Dendritic cell treated with granulocyte-macrophage colony-stimulating factor and Interleukin-4, amounts not matched to agents 40 ng/mL and 50 ng/mL, for 4 days (primary cell): ENCODE results near the gene RHBDD1.
A peak's percentile ranks its signal among the peaks of the same experiment; 100 is the strongest.

Experiments
- H3K27ac Mint-ChIP-seq: one replicate; pipeline ENCODE4 v1.8.0; 2022; ENCODE audit warnings: mild to moderate bottlenecking, mixed read lengths
- H3K27me3 Mint-ChIP-seq: one replicate; pipeline ENCODE4 v1.8.0; 2022; ENCODE audit warnings: mild to moderate bottlenecking, mixed read lengths
- H3K36me3 Mint-ChIP-seq: one replicate; pipeline ENCODE4 v1.8.0; 2022; ENCODE audit warnings: low read depth, mixed read lengths
- H3K4me1 Mint-ChIP-seq: one replicate; pipeline ENCODE4 v1.8.0; 2022; ENCODE audit warnings: low read depth, mixed read lengths
- H3K4me3 Mint-ChIP-seq: one replicate; pipeline ENCODE4 v1.8.0; 2022; ENCODE audit warnings: mild to moderate bottlenecking, moderate library complexity, mixed read lengths
- H3K9me3 Mint-ChIP-seq: one replicate; pipeline ENCODE4 v1.8.0; 2022; ENCODE audit warnings: mixed read lengths
- intact Hi-C: fragments of 100-400 bp; cut with micrococcal nuclease; formaldehyde crosslinking; loops from one replicate; pipeline ENCODE4 v1.15.0; 2022

Gene RHBDD1, protein sequence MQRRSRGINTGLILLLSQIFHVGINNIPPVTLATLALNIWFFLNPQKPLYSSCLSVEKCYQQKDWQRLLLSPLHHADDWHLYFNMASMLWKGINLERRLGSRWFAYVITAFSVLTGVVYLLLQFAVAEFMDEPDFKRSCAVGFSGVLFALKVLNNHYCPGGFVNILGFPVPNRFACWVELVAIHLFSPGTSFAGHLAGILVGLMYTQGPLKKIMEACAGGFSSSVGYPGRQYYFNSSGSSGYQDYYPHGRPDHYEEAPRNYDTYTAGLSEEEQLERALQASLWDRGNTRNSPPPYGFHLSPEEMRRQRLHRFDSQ

GRCh38 chr2:226835796-226836547, at the start of gene RHBDD1:
Gene RHBDD1 (plus strand): TSS chr2:226836054. CDS start chr2:226864694, 28,640 bp downstream.
- Mint-ChIP-seq H3K36me3 (peaks cover 39% of the 10 kb centered on the region), H3K4me1 (peaks cover 18% of the 10 kb centered on the region), H3K9me3 (no peaks in the 10 kb centered on the region), H3K4me3 (peak within 1 kb of the TSS; percentile 87), H3K27ac (peak within 1 kb of the TSS; percentile 99), H3K27me3 (no peaks in the 10 kb centered on the region)
- intact Hi-C loops, result loop anchor here (5.0 kb wide), 1 partner anchor 44 kb away; no protein-coding TSS in a partner anchor

DNA sequence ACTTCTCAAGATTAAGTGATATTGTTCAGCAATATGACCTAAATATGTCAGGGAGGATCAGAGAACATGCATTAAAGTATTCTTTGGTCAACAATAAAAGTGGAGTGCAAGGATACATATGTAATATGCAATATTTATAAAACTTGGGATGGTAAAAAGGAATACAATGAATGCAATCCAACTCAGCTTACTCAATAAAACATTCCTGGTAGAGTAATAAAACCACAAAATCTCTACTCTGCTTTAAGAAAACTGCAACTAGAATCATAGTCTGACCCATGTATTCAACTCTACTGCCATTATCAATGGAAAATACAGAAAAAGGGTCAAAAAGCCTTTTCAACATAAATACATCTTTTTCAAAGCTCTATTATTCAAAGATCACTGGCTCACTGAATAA, 47.8 kb upstream of the RHBDD1 start:
- no peak overlapping the region for H3K27ac Mint-ChIP-seq

GRCh38 chr2:226788881-226789490, 46.9 kb upstream of the RHBDD1 start:
- H3K9me3 Mint-ChIP-seq, result no peaks in the 10 kb centered on the region
- peaks cover 9% of the 10 kb centered on the region for H3K36me3 Mint-ChIP-seq
- H3K27me3 Mint-ChIP-seq, result peaks cover 24% of the 10 kb centered on the region
- no peak overlapping the region for H3K4me3 Mint-ChIP-seq
- no peak overlapping the region for H3K27ac Mint-ChIP-seq
- intact Hi-C loops, result no loop called here
- H3K4me1 Mint-ChIP-seq, result peaks cover 11% of the 10 kb centered on the region

More for the DNA sequence above, 47.8 kb upstream of the RHBDD1 start:
- Mint-ChIP-seq H3K36me3 (peaks cover 9% of the 10 kb centered on the region), H3K27me3 (peaks cover 26% of the 10 kb centered on the region), H3K4me3 (no peak overlapping the region), H3K9me3 (no peaks in the 10 kb centered on the region), H3K4me1 (peaks cover 11% of the 10 kb centered on the region)
- intact Hi-C loops, result no loop called here

DNA sequence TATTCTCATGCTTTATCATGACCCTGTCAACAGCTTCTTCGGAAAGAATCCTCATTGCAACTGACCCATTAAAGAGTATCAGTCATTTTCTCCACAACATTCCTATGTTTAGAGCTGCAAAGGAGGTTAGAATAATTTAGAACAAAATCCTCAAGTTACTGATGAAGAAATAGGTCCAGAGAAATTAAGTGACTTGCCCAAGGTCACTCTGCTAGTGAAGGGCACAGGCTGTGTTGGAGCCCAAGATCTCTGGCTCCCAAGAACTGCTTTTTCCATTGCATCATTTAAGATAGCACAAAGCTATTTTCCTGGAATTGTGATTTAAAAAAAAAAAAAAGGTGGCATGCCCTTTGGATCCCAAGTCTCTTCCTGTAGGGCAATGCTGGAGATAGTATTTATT, 45.8 kb upstream of the RHBDD1 start:
- intact Hi-C loops, result loop anchor here (5.0 kb wide), 1 partner anchor 47 kb away; the partner anchor contains the start of gene RHBDD1
- Mint-ChIP-seq H3K27me3 (peaks cover 24% of the 10 kb centered on the region), H3K36me3 (peaks cover 9% of the 10 kb centered on the region), H3K9me3 (no peaks in the 10 kb centered on the region), H3K27ac (no peak overlapping the region), H3K4me3 (no peak overlapping the region), H3K4me1 (peaks cover 11% of the 10 kb centered on the region)

- Mint-ChIP-seq H3K27ac (no peak overlapping the region), H3K36me3 (peaks cover 9% of the 10 kb centered on the region), H3K4me3 (no peak overlapping the region), H3K4me1 (peaks cover 11% of the 10 kb centered on the region), H3K9me3 (no peaks in the 10 kb centered on the region), H3K27me3 (peaks cover 26% of the 10 kb centered on the region)
- intact Hi-C loops, result loop anchor here (5.0 kb wide), 1 partner anchor 47 kb away; the partner anchor contains the start of gene RHBDD1
Measured at GRCh38 chr2:226790431-226790830, 45.4 kb upstream of the RHBDD1 start.

DNA sequence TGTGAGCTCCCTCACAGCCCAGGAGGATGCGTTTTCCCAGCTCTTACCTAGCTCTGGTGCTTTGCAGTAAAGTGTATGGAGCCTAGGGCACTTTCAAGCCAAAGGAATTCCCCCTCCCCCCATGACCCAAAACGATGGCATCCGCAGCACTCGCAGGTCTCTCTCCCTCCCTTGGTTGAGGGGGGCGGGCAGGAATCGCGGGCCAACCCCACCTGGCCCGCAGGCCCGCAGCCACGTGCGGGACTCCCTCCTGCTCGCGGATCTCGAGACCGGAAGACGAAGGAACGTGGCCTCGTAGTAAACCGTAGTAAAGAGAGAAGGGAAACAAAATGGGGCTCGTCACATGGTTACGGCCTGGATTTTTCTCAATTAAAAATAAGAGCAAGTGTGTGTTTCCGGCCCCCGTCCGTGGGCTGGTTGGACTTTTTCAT, 44.8 kb upstream of the RHBDD1 start:
- Mint-ChIP-seq H3K4me1 (peaks cover 11% of the 10 kb centered on the region), H3K9me3 (no peaks in the 10 kb centered on the region), H3K27ac (peak overlapping the region; percentile 95), H3K27me3 (peaks cover 31% of the 10 kb centered on the region), H3K36me3 (peaks cover 9% of the 10 kb centered on the region), H3K4me3 (peak overlapping the region; percentile 89)
- intact Hi-C loops, result loop anchor here (5.0 kb wide), 1 partner anchor 46 kb away; the partner anchor contains the start of gene RHBDD1

DNA sequence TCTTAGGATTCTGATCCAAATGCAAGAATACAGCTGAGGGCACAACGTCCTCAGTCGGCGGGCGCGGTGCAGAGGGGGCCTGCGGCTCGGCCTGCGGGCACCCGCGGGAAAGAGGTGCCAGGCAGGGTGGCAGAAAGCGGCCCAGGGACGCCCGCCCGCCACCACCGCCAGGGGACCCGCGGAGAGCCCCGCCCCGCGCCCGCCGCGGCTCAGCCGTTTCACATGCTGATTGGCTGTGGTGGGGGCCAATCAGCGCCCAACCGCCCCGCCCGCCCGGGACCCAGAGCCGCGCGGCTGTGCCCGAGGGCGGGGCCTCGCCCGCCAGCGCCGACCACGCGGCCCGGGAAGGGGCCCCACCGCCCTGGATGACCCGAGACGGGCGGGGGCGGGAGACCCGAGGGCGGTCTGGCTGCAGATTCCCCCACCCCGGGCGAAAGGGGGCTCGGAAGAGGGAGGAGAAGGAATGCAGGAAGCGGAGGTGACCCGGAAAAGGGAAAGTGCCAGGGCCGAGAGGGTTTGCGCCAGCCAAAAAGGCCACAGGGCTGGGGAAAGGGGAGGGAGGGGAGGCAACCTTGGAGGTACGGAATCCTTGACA, 44.3 kb upstream of the RHBDD1 start:
- H3K4me3 Mint-ChIP-seq, result peak overlapping the region; percentile 89
- H3K27me3 Mint-ChIP-seq, result peaks cover 34% of the 10 kb centered on the region
- peak overlapping the region; percentile 95 for H3K27ac Mint-ChIP-seq
- intact Hi-C loops, result loop anchor here (5.0 kb wide), 1 partner anchor 46 kb away; the partner anchor contains the start of gene RHBDD1
- H3K36me3 Mint-ChIP-seq, result peaks cover 9% of the 10 kb centered on the region
- no peaks in the 10 kb centered on the region for H3K9me3 Mint-ChIP-seq
- peaks cover 11% of the 10 kb centered on the region for H3K4me1 Mint-ChIP-seq

DNA sequence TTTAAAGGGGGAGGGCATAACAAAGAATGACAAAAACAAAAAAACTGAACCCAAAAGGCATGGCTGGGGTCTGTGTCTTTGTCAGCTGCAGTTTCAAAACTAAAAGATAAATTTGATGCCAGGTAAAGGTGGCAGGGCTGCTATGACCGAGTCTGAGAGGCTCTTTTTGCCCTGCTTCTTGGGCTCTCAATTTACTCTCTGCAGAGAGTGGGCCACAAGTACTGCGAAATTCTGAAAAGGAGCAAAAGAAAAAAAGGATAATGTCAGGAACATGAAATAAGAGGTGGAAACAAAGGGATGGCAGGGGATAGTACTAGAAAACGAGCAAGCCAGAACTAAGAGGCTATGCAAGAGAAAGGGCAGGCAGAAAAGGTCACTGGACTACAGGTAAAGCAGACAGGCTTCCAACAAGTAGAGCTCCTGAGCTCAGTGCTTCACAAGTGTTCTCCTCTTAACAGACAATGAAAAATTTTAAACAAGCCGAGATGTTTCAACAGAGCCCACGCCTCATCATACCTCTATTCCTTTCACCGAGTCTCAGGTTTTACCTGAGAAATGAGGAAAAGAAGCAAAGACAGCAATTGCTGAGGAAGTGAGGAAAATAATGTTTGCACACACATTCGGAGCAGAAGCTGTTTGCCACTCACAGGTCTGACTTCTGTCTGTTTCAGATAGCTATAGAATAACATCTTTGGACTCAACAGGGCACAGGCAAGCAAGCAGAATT, 43.5 kb upstream of the RHBDD1 start:
- peaks cover 11% of the 10 kb centered on the region for H3K4me1 Mint-ChIP-seq
- peak overlapping the region; percentile 89 for H3K4me3 Mint-ChIP-seq
- H3K27me3 Mint-ChIP-seq, result peaks cover 36% of the 10 kb centered on the region
- no peaks in the 10 kb centered on the region for H3K9me3 Mint-ChIP-seq
- H3K27ac Mint-ChIP-seq, result peak overlapping the region; percentile 95
- peaks cover 9% of the 10 kb centered on the region for H3K36me3 Mint-ChIP-seq
- intact Hi-C loops, result loop anchor here (5.0 kb wide), 1 partner anchor 45 kb away; the partner anchor contains the start of gene RHBDD1

GRCh38 chr2:226793646-226794045, 42.2 kb upstream of the RHBDD1 start:
- Mint-ChIP-seq H3K4me1 (peaks cover 18% of the 10 kb centered on the region), H3K36me3 (peaks cover 9% of the 10 kb centered on the region), H3K9me3 (no peaks in the 10 kb centered on the region), H3K27ac (no peak overlapping the region), H3K27me3 (peaks cover 49% of the 10 kb centered on the region), H3K4me3 (no peak overlapping the region)
- intact Hi-C loops, result loop anchor here (5.0 kb wide), 1 partner anchor 44 kb away; the partner anchor contains the start of gene RHBDD1

DNA sequence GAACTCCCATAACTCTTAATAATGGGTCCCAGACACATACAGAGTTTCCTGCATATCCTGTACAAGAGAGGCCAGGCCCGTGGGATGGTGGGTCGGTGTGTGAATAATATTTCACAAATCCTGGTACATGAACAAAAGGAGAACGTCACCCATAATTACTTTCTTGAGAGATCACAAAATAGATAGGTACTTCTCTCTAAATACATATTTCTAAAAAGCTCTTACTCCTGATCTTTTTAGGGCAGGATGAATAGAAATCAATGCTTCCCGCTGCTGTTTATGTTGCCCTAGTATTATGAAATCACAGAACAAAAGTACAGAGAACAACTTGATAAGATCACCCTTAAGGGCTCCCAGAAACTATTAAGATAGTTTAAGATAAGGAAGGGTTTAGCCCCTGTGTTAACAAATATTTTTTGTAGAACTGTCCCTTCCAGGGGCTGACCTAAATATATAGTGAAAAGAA, 41.6 kb upstream of the RHBDD1 start:
- intact Hi-C loops, result loop anchor here (5.0 kb wide), 1 partner anchor 43 kb away; the partner anchor contains the start of gene RHBDD1
- H3K27me3 Mint-ChIP-seq, result peaks cover 51% of the 10 kb centered on the region
- H3K36me3 Mint-ChIP-seq, result peaks cover 9% of the 10 kb centered on the region
- H3K27ac Mint-ChIP-seq, result no peak overlapping the region
- no peak overlapping the region for H3K4me3 Mint-ChIP-seq
- peaks cover 24% of the 10 kb centered on the region for H3K4me1 Mint-ChIP-seq
- no peaks in the 10 kb centered on the region for H3K9me3 Mint-ChIP-seq

- Mint-ChIP-seq H3K27me3 (peaks cover 53% of the 10 kb centered on the region), H3K4me1 (peaks cover 26% of the 10 kb centered on the region), H3K4me3 (no peak overlapping the region), H3K9me3 (no peaks in the 10 kb centered on the region), H3K27ac (no peak overlapping the region), H3K36me3 (peaks cover 9% of the 10 kb centered on the region)
- intact Hi-C loops, result loop anchor here (5.0 kb wide), 1 partner anchor 43 kb away; the partner anchor contains the start of gene RHBDD1
Measured at GRCh38 chr2:226794751-226795171, 41.1 kb upstream of the RHBDD1 start.

DNA sequence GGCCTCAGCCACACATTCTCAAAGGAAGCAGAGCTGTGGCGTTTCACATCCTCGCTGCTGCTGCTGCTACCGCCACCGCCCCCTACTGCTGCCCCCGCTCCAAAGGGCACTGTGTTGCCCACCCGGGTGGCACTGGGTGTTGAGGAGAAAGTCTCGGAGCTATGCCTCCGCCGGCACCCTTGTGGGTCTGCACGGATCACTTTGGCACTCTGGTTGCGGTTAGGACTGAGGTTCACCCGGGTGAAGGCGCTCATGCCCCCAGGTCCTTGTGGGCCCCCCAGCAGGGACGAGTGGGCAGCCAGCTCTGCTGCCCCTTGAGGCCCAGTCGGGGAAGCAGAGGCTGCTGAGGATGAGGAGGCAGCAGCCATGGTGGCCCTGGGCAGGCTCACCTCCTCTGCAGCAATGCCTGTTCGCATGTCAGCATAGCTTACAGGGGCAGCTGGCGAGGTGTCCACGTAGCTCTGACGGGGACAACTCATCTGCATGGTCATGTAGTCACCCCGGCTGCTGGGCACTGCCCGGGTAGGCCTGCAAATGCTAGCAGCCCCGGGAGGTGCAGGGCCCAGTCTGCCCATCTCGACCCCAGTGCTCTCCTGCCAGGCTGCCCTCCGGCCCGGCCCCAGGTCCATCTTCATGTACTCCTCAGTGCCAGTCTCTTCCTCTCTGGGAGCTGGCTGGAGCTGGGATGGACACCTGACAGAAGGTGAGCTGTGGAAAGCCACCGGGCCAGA, 40.4 kb upstream of the RHBDD1 start:
- H3K27me3 Mint-ChIP-seq, result peaks cover 56% of the 10 kb centered on the region
- H3K27ac Mint-ChIP-seq, result no peak overlapping the region
- no peaks in the 10 kb centered on the region for H3K9me3 Mint-ChIP-seq
- H3K4me3 Mint-ChIP-seq, result no peak overlapping the region
- intact Hi-C loops, result no loop called here
- peaks cover 9% of the 10 kb centered on the region for H3K36me3 Mint-ChIP-seq
- peaks cover 30% of the 10 kb centered on the region for H3K4me1 Mint-ChIP-seq
